ENCODE measurements around the gene CCBE1.

DNA sequence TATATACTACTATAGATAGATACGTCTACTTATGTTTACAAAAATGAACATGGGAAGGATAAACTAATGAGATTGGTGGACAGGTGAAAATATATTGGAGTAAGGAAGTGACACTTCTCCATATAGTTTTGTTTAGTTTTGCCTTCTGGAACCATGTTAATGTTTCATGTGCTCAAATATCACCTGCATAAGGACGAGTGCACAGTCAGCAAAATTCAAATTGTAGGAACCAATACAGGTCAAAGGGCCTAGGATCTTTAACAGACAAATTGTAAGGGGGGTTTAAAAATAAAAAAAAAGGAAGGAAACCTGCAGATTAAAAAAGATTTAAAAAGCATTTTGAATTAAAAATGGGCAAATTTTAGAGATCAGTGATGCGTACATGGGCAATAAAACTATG lies 104.6 kb downstream of the CCBE1 start:
- TF ChIP-seq, protein P1, sequence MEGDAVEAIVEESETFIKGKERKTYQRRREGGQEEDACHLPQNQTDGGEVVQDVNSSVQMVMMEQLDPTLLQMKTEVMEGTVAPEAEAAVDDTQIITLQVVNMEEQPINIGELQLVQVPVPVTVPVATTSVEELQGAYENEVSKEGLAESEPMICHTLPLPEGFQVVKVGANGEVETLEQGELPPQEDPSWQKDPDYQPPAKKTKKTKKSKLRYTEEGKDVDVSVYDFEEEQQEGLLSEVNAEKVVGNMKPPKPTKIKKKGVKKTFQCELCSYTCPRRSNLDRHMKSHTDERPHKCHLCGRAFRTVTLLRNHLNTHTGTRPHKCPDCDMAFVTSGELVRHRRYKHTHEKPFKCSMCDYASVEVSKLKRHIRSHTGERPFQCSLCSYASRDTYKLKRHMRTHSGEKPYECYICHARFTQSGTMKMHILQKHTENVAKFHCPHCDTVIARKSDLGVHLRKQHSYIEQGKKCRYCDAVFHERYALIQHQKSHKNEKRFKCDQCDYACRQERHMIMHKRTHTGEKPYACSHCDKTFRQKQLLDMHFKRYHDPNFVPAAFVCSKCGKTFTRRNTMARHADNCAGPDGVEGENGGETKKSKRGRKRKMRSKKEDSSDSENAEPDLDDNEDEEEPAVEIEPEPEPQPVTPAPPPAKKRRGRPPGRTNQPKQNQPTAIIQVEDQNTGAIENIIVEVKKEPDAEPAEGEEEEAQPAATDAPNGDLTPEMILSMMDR (IDR thresholded peaks at IDR 0.05; ENCODE audit: insufficient read depth, low read depth, low read length), result no peak
- TF ChIP-seq EZH2 (IDR thresholded peaks at IDR 0.05; ENCODE audit: insufficient read depth, low read length), result no peak
